Measurements from ENCODE around the gene ADAMTS2. TPM values are rescaled to one million over a fixed set of nuclear protein-coding genes. Genes with fewer than 3 reads are reported as not detected.
A peak's percentile ranks its signal among the peaks of the same experiment; 100 is the strongest.

ADAMTS2 gene
- total and polyA plus RNA-seq, 2 donors from 2014 or later = 2.0 to 13.6 TPM

DNA sequence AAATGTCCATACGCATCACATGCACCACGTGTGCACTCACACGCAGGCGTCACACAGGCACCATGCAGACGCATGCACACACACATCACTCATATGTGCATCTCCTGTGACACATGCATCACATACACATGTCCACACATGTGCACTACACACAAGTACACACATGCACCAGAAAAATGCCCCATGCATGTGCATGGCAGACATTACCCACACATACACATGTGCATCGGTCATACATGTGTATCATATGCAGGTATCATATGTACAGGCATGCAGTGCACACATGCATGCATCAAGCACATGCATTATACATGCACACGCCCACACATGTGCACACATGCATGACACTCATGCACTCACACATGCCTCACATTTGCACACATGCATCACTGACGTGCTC, 26.1 kb downstream of the ADAMTS2 start:
- Histone ChIP-seq H3K27ac (ENCODE audit: low read depth in 2 of 2, low read length in 2 of 2) (no peak overlapping the region), H3K36me3 (ENCODE audit: control insufficient read depth in 2 of 3, insufficient read depth in 3 of 3, low read length in 3 of 3) (no peaks in the 10 kb centered on the region), H3K4me1 (ENCODE audit: control insufficient read depth in 2 of 3, insufficient read depth in 2 of 3, low read depth in 1 of 3, low read length in 3 of 3) (peaks cover 0 to 2% (median 0%) of the 10 kb centered on the region in 3 donors), H3K27me3 (ENCODE audit: control insufficient read depth, insufficient read depth, low read length) (no peaks in the 10 kb centered on the region), H3K9me3 (ENCODE audit: control insufficient read depth in 2 of 3, insufficient read depth in 1 of 3, low read length in 3 of 3) (no peaks in the 10 kb centered on the region), H3K9ac (ENCODE audit: low read length in 3 of 3) (no peak overlapping the region), H3K4me3 (ENCODE audit: low read length in 3 of 3) (no peak overlapping the region)
- no peak for FAIRE-seq
- intact Hi-C loops (cut with DNase I) = no loop called here
- peak in 1 of 5 donors; percentile 19 for DNase-seq
- TF ChIP-seq, protein P1, sequence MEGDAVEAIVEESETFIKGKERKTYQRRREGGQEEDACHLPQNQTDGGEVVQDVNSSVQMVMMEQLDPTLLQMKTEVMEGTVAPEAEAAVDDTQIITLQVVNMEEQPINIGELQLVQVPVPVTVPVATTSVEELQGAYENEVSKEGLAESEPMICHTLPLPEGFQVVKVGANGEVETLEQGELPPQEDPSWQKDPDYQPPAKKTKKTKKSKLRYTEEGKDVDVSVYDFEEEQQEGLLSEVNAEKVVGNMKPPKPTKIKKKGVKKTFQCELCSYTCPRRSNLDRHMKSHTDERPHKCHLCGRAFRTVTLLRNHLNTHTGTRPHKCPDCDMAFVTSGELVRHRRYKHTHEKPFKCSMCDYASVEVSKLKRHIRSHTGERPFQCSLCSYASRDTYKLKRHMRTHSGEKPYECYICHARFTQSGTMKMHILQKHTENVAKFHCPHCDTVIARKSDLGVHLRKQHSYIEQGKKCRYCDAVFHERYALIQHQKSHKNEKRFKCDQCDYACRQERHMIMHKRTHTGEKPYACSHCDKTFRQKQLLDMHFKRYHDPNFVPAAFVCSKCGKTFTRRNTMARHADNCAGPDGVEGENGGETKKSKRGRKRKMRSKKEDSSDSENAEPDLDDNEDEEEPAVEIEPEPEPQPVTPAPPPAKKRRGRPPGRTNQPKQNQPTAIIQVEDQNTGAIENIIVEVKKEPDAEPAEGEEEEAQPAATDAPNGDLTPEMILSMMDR (IDR thresholded peaks at IDR 0.05; ENCODE audit: borderline replicate concordance, extremely low read depth, insufficient read depth) = no peak

DNA sequence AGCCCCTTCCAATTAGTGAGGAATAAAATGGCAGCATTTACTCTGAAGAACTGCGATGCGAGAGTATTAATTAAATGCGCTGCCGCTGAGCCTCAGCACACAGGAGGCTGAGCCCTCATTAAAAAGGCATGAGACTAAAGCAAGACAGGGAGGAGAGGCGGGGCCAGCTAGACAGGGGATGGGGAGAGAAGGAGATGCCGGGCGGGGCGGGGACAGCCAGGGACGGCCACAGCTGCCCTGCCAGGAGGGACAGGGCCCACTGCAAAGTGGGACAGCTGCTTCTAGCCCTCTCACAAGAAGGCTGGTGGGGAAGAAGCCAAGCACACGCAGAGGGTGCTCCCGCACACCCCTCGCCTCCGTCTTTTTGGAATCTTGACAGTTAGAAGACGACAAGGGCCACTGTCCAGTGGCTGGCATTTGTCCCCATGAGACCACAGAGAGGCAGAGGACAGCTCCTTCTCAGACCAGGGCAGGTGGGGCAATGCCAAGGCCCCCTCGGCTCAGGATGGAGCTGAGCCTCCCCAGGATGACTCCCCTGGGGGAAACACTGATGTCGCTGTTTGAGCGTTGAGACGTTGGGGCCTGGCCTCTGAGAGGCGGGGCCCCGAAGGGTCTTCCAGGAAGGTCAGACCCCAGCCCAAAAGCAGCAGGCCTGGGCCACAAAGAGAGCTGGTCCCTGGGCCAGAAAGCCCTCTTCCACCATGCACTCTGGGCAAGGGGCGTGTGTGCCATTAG, 26.9 kb downstream of the ADAMTS2 start:
- intact Hi-C loops (cut with DNase I) = no loop called here
- peak in 4 of 5 donors; percentile 51 to 76 (median 64) for DNase-seq
- H3K9ac ChIP-seq (ENCODE audit: low read length in 3 of 3) = no peak overlapping the region
- H3K4me1 ChIP-seq (ENCODE audit: control insufficient read depth in 2 of 3, insufficient read depth in 2 of 3, low read depth in 1 of 3, low read length in 3 of 3) = peaks cover 0 to 2% (median 0%) of the 10 kb centered on the region in 3 donors
- H3K4me3 ChIP-seq (ENCODE audit: low read length in 3 of 3) = no peak overlapping the region
- H3K27me3 ChIP-seq (ENCODE audit: control insufficient read depth, insufficient read depth, low read length) = no peaks in the 10 kb centered on the region
- FAIRE-seq = no peak
- no peaks in the 10 kb centered on the region for H3K9me3 ChIP-seq (ENCODE audit: control insufficient read depth in 2 of 3, insufficient read depth in 1 of 3, low read length in 3 of 3)
- no peaks in the 10 kb centered on the region for H3K36me3 ChIP-seq (ENCODE audit: control insufficient read depth in 2 of 3, insufficient read depth in 3 of 3, low read length in 3 of 3)
- TF ChIP-seq, protein P1 (IDR thresholded peaks at IDR 0.05; ENCODE audit: borderline replicate concordance, extremely low read depth, insufficient read depth) = no peak
- H3K27ac ChIP-seq (ENCODE audit: low read depth in 2 of 2, low read length in 2 of 2) = no peak overlapping the region

DNA sequence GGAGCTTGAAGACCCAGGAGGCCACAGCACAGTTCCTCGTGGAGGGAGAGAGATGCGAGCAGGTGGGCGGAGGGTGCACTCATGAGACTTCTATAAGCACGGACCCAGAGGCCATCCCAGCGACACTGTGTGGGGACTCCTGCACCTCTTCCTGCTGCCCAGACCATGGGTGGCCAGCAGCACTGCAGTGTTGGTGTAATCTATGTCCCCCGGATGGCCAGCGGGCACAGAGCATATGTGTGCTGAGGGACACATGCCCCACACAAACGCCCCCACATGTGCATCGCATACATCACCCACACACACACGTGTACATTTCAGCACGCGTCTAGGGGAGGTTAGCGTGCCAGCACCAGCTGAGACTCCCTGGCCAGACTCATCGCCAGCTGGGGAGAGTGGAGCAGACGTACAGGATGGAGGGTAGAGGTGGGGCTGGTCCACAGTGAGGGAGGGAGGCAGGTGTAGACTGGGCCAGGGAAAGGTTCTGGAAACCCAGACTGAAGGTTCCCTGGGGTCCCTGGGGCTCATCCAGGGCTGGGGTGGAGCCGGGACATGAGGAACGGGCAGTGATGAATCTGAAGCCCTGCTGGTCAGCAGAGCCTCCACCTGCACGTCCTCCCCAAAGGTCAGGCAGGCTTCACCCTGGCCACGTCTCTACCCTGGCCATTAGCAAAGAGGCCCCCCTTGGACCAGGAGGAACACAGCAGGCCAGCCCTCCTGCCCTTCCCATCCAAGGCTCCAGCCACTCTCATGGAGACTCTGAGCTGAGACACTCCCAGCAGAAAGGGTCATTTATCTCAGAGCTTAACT, 27.6 kb downstream of the ADAMTS2 start:
- peaks cover 0 to 2% (median 0%) of the 10 kb centered on the region in 3 donors for H3K4me1 ChIP-seq (ENCODE audit: control insufficient read depth in 2 of 3, insufficient read depth in 2 of 3, low read depth in 1 of 3, low read length in 3 of 3)
- FAIRE-seq = no peak

More for the DNA sequence above, 27.6 kb downstream of the ADAMTS2 start:
- Histone ChIP-seq H3K9me3 (ENCODE audit: control insufficient read depth in 2 of 3, insufficient read depth in 1 of 3, low read length in 3 of 3) (no peaks in the 10 kb centered on the region), H3K27ac (ENCODE audit: low read depth in 2 of 2, low read length in 2 of 2) (no peak overlapping the region), H3K27me3 (ENCODE audit: control insufficient read depth, insufficient read depth, low read length) (no peaks in the 10 kb centered on the region), H3K4me3 (ENCODE audit: low read length in 3 of 3) (no peak overlapping the region), H3K9ac (ENCODE audit: low read length in 3 of 3) (no peak overlapping the region), H3K36me3 (ENCODE audit: control insufficient read depth in 2 of 3, insufficient read depth in 3 of 3, low read length in 3 of 3) (no peaks in the 10 kb centered on the region)
- TF ChIP-seq, protein P1 (IDR thresholded peaks at IDR 0.05; ENCODE audit: borderline replicate concordance, extremely low read depth, insufficient read depth) = no peak
- DNase-seq = peak in 2 of 5 donors; percentile 33 to 65
- intact Hi-C loops (cut with DNase I) = no loop called here

All from kidney (tissue), 14 donors.